Inflammatory macrophage treated with lipopolysaccharide for 4 hours (primary cell): ENCODE data around the gene DTNBP1.

Experiments used
- DNase-seq: peaks from one replicate; pipeline ENCODE4 v3.0.0-alpha.2; 2020

The DTNBP1 gene

GRCh38 chr6:15623276-15624116, 39.3 kb downstream of the DTNBP1 start:
- DNase-seq: peak; percentile 38

DNA sequence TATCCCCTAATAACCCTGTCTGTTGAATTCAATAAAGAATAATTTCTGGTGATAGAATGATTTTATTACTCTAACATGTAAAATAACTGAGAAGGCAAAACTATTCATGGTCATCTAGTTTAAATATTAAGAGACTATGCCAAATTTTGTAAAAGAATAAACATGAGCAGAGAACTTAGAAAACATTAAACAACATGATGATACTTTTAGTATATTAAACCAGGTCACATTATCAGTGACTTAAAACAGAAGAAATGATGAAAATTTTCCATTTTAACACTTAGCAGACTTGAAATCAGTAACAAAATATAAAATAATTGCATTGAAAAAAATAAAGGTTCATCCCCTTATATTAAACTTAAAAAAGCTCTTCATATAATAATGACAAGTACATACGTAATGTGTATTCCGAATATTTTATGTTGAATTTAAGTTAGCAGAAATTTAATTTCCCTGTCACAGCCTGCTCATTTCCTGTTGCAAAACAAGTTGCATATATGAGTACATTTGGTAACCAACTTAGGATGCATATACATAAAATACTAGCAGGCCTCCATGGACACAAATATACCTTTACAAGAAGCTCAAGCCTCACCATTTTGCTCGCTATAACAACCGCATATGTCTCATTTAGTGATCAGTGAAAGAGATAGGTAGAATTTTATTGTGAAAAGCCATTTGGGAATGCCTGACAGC, 40.6 kb downstream of the DTNBP1 start:
- DNase-seq: peak; percentile 83

- peak; percentile 94 for DNase-seq
Observed at GRCh38 chr6:15621203-15622044, 41.4 kb downstream of the DTNBP1 start.

DNA sequence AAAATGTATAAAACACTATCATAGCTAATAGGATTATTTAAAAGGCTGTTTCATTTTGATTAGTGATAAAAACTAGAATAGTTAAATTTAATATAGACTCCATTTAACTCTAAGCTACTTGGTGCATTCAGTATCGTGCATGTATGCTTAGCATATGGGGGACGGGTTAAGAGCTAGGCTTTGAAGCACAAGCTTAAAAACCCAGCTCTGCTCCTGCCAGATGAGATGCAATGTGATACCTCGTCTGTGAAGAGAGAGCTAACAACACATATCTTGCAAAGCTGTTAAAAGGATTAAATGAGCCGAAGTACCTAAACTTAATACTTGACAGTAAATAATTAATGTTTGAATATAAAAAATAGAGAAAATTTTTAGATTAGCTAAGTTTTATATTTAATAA, 42.2 kb downstream of the DTNBP1 start:
- DNase-seq: no peak

GRCh38 chr6:15619330-15619729, 43.5 kb downstream of the DTNBP1 start:
- DNase-seq: no peak

DNA sequence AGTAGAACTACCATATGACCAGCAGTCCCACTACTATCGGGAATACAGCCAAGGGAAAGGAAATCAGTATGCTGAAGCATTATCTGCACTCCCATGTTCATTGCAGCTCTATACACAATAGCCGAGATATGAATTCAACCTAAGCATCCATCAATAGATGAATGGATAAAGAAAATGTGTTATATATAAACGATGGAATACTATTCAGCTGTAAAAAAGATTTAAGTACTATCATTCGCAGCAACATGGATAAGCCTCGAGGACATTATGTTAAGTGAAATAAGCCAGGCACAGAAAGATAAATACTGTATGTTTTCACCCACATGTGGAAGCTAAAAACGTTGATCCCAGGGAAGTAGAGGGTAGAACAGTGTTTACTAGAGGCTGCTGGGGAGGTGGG, 44.1 kb downstream of the DTNBP1 start:
- DNase-seq: no peak

DNA sequence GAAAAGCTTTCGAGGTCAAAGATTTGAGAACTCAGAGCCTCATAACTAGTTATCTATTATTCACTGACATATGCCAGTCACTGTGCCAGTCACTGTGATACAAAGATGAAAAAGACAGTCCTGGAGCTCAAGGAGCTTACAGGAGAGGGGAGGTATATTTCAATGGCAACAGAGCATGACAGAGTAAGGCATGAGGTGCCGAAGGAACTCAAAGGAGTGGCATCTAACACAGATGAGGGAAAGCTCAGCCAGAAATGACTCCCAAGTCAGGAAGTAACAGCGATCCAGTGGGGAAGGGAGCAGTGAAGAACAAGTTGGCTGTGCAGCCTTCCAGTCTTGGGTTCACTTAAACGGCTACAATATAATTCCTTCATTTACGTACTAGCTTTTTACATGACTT, 46.6 kb downstream of the DTNBP1 start:
- no peak for DNase-seq

- DNase-seq: peak; percentile 70
Observed at GRCh38 chr6:15615802-15616201, 47.0 kb downstream of the DTNBP1 start.

DNA sequence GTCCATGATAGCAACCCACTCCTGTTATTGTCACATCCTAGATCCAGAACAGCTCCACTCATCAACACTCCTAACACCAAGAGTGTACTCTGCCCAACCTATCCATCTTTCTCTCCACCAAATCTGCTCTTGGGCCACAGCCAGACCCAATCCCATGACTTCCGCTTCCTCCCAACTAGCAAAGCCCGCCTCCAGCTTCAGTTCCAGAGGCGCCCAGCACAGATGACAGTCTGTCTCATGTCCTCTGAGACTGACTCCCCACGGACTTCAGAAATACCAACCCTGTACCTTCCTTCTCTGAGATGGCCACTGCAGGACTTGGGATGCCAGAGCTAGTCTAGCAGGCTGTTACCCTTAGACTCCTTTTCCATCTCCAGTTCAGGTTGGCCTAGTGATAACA, 48.6 kb downstream of the DTNBP1 start:
- peak; percentile 91 for DNase-seq

GRCh38 chr6:15608396-15608795, 54.4 kb downstream of the DTNBP1 start:
- DNase-seq: peak; percentile 71

- DNase-seq: no peak
Observed at GRCh38 chr6:15607603-15608002, 55.2 kb downstream of the DTNBP1 start.

DNA sequence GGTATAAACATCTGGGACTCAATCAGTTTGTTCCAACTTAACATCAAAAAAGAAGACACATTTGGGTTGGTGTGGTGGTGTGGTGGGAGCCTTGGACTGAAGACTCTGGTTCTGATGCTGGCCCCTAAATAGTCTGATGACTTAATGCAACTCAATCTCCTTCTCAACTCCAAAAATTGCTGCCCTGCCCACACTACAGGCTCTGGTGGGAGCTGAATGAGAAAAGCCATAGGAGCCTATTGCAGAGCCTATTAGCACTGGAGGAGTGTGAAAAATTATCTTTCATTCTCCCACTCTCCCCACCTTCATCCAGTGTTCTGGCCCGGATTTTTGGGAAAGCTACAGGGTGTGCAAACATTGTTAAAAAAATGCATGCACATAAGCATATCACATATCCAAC, 56.5 kb downstream of the DTNBP1 start:
- no peak for DNase-seq

- no peak for DNase-seq
Observed at GRCh38 chr6:15604843-15605242, 58.0 kb downstream of the DTNBP1 start.

DNA sequence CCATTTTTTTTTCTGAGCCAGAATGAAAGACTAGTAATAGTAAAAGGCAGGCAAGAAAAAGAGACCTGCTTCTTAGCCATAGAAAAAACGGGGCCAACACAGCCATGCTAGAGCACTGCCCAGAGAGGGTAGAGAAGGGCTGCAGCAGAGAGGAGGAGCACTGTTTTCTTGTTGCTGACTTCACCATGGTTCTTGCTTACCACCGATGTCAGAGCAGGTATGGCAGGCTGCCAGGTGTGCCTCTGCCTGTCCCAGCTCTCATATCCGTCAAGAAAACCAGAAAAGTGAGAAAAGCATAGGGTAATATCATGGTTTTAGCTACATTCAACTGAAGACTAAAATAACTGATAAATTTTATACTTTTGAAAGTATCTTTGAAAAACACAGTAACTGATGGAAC, 60.7 kb downstream of the DTNBP1 start:
- DNase-seq: no peak

GRCh38 chr6:15598273-15598798, 64.5 kb downstream of the DTNBP1 start:
- DNase-seq: no peak

- DNase-seq: peak; percentile 51
Observed at GRCh38 chr6:15596186-15596896, 66.5 kb downstream of the DTNBP1 start.

- DNase-seq: peak; percentile 90
Observed at GRCh38 chr6:15595461-15596173, 67.2 kb downstream of the DTNBP1 start.

DNA sequence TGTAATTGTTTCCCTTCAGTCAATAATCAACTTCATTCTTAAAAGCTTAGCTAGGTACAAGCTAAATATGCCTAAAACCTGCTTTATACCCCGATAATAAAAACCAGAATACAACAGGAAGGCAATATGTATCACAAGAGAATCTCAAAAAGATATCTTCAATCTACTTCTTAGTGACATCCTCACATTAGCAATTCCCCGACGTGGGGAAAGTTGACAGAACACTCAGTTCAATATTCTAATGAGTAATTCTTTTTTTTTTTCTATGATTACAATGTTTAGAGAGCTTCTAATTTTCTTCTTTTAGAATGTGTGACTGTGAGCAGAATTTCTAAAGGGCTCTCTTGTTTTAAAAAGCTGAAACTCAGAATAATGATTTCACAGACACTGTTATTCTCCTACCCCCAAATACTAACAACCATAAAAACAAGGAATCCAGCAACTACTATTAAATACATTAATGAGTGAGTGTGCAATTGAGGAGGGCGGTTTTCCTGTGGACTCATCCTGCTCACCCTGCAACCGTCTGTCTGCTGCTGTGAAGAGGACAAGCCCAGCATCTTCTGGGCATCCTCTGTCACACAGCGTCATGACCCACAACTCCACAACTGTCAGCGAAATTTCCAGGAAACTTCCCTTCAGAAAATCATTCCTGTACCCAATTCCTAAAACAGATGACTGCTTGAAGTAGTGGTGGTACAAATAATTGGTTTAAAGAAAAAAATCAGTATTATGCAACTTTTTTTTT, 68.1 kb downstream of the DTNBP1 start:
- no peak for DNase-seq

DNA sequence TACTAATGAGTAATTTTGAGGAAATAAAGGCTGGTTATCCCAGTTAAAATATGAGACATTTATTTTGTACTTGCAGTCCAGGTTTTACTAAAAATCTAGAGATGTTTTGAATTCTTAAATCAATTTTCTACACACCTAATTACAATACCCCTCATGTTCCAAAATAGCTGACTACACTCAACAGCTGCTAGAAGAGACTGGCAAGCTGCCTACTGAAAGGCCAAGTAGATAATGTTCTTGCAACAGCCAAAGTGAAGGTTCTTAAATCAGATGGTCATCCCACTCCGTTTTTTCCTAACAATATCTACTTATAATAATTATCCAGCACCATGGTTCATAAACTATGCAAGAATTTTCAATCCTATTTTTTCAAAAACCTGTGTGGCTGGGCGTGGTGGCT, 69.0 kb downstream of the DTNBP1 start:
- DNase-seq: no peak

DNA sequence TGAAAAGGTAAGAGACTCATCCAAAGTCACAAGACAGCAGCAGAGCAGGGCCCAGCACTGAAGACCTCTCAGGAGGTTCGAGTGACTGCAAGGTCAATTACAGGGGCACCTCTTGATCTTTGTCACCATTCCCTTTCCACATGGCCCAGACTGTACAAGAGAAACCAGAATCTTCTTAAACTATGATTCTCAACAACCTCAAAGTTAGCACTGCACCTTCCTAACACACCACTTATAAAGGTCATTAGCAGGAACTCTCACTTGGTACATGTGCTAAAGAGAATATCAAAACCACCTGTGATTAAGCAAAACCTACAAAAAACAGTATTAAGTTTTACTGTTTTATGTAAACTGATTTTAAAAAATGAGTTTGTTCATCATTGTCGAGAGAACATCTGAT, 70.2 kb downstream of the DTNBP1 start:
- no peak for DNase-seq
